Measurements from ENCODE around the gene FGL2.
"Not testable (repeated sequence)": the region's sequence is repeated elsewhere in the genome, so short reads cannot be mapped to it uniquely, and the experiment has no call there.

The FGL2 gene

GRCh38 chr7:77216181-77216845 is 16.7 kb upstream of the FGL2 start:
- DNase-seq (ENCODE audit: low read depth) = no peak

DNA sequence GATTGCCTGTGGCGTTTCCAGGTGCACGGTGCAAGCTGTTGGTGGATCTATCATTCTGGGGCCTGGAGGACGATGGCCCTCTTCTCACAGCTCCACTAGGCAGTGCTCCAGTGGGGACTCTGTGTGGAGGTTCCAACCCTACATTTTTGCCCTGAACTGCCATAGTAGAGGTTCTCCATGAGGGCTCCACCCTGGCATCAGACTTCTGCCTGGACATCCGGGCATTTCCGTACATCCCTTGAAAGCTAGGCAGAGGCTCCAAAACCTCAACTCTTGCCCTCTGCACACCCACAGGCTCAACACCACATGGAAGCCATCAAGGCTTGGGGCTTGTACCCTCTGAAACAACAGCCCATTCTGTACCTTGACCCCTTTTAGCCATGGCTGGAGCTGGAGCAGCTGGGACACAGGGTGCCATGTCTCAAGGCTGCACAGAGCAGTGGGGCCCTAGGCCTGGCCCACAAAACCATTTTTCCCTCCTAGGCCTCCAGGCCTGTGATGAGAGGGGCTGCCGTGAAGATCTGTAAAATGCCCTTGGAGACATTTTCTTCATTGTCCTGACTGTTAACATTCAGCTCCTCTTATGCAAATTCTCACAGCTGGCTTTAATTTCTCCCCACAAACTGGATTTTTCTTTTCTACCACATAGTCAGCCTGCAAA is 10.0 kb upstream of the FGL2 start:
- no peak for DNase-seq (ENCODE audit: low read depth)

GRCh38 chr7:77208416-77208815 is 8.8 kb upstream of the FGL2 start:
- no peak for DNase-seq (ENCODE audit: low read depth)

- no peak for DNase-seq (ENCODE audit: low read depth)
These were observed 6.1 kb upstream of the FGL2 start for GRCh38 chr7:77205706-77206105.

- no peak for DNase-seq (ENCODE audit: low read depth)
These were observed 2.9 kb upstream of the FGL2 start for GRCh38 chr7:77202481-77202976.

DNA sequence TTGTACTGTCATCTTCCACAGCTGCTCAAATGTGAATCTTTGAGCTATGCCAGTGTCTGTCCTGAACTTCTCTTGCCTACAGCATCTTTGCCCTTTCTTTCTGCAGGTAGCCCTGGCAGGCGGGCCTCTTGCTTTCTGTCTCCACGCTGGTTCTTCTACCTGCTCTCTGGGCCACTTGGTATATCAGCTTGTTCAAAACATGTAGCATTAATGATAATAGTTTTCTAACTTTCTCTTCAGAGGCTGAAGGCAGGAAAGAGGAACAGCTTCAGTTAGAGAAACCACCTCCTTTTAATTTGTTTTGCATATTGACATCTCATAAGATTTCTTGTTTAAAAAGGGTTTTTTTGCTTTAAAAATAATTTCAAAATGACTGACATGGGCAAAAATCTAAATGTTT is 923 bp upstream of the FGL2 start:
- no peak for DNase-seq (ENCODE audit: low read depth)

GRCh38 chr7:77197141-77197540 is 2.5 kb downstream of the FGL2 start:
- no peak for DNase-seq (ENCODE audit: low read depth)

- DNase-seq (ENCODE audit: low read depth) = no peak
These were observed 10.7 kb downstream of the FGL2 start for GRCh38 chr7:77188731-77189437.

GRCh38 chr7:77185866-77186265 is 13.8 kb downstream of the FGL2 start:
- no peak for DNase-seq (ENCODE audit: low read depth)

- DNase-seq (ENCODE audit: low read depth) = no peak
These were observed 14.6 kb downstream of the FGL2 start for GRCh38 chr7:77184990-77185389.

DNA sequence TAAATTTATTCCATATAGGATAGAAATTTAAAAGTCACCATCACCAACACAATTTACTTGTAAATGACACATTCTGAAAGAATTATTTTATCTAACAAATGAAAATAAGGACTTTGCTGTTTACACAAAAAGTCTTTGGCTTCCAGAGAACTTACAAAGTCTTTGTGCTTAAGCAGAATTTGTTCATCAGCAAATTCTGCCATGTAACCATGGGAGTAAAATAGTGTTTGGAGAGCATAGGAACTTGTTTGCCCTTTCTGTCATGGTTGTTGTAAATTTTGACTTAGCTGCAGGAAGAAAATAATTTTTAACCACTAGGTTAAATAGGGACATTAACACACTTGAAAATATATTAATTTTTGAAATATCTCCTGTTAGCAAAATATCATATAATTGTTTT is 15.2 kb downstream of the FGL2 start:
- no peak for DNase-seq (ENCODE audit: low read depth)

- no peak for DNase-seq (ENCODE audit: low read depth)
These were observed 17.4 kb downstream of the FGL2 start for GRCh38 chr7:77182261-77182660.

DNA sequence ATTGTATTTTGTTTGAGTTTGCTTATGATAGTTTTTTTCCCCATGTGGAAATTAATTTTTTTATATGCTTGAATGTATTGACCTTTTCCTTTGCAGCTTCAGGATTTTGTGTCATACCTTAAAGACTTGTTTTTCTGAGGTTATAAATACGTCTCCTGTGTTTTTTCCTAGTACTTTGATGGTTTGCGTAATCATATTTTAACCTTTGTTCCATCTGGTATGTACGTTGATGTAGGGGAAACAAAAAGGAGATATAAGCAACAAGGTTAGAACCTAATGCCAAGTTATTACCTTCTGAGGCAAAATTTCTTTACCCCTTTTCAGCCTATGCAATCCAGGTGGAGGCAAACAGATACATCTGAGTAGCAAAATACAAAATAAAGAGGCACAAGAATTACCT is 17.9 kb downstream of the FGL2 start:
- DNase-seq (ENCODE audit: low read depth) = no peak

DNA sequence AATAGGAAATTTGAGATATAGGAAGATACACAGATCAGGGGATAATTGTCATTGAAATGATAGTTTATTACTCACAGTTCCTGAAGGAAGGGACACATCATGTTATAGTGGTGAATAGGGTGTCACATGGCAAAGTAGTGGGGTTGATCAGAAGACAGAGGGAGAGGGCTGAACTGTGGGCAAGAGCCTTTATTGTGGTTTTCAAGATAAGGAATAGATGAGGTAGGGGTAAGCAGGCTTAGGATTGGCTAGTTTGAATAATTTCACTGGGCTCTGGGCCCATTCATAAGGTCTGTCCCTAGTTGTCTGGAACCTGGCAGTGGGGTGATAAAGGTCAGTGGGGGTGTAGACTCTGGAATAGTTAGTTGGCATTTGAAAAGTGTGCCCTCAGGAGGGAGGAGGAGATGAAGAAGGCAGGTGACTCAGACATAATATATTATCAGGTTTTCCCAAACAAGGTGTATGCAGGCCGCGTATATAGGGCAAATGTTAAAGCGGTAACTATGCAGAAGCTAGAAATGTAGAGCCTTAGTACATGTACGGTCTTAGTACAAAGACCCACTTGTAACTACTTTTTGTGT is 18.5 kb downstream of the FGL2 start:
- no peak for DNase-seq (ENCODE audit: low read depth)

GRCh38 chr7:77178024-77178423 is 21.6 kb downstream of the FGL2 start:
- not testable (repeated sequence) for DNase-seq (ENCODE audit: low read depth)

- DNase-seq (ENCODE audit: low read depth) = not testable (repeated sequence)
These were observed 22.2 kb downstream of the FGL2 start for GRCh38 chr7:77177321-77177904.

DNA sequence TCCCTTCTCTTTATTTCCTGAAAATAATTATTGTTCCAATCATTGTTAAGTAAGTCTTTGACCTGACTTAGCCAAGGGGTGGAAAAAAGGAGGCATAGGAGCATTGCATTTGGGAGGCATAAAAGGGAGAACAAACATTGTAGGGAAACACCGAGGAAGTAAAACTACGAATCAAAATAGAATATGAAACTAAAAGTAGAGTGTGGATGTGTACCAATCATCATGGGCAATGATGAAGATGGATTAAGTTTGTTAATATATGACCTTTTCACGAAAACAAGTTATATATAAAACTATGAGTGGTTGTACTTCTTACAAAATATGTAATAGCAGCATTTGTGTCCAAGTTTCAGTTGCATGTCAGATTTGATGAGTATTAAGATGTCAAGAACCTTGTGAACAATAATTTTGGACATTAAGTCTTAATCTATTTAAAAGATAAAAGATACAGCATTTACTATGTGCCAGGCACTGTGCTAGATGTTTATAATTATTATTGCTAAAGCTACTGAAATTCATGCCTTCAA is 24.3 kb downstream of the FGL2 start:
- not testable (repeated sequence) for DNase-seq (ENCODE audit: low read depth)

- DNase-seq (ENCODE audit: low read depth) = not testable (repeated sequence)
These were observed 25.2 kb downstream of the FGL2 start for GRCh38 chr7:77174418-77174817.

DNA sequence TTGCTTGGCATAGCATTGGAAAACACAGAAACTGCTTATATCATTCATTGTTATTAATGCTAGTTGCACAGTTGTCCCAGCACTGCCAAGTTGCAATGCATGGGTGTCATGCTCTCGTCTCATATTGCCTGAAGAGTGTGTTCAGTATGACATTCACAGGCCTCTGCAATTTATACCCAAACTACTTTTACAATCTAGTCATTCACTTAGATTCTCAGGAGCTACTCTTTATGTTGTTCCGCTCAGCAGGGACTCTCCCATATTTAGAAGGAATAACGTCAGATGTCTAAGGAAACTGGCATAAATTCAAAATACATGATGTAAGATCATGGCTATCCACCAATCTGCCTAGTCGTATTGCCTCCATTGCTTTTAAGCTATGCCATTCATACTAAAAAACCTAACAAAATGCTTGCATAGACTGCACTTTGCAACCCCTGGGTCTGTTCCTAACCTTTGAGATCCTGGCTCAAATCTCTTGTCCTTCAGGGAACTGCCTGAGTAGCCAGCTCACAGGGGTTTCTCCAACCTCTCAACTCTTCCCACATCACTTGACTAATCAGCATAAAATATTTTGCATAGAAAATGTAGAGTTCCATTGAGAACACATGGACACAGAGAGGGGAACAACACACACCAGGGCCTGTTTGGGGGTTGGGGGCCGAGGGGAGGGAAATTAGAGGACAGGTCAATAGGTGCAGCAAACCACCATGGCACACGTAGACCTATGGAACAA is 27.0 kb downstream of the FGL2 start:
- DNase-seq (ENCODE audit: low read depth) = not testable (repeated sequence)

GRCh38 chr7:77171073-77171472 is 28.5 kb downstream of the FGL2 start:
- DNase-seq (ENCODE audit: low read depth) = not testable (repeated sequence)

DNA sequence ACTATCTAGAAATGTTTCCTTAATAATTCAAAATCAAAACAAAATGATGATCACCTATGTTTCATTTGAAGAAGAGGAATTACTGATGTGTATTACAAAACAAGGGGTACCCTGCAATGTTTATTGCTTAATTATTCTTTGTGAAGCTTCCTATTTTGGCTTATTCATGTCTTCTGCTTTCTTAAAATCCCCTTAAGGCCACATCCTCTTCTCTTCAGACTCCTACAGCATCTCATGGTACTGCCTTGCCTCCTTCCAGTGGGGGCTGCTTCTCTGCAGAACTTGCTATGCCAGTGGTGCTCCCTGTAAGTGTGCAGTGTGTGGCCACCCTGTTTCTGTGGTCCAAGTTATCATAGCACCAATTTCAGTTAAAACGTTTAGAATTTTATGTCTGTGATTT is 42.2 kb downstream of the FGL2 start:
- no peak for DNase-seq (ENCODE audit: low read depth)

All from activated gamma-delta T cell treated with anti-CD3 and anti-CD28 coated beads, Interleukin-2, amount 50 U/mL, for 16 hours (primary cell).